A549 (cell line): ENCODE data around the gene EFHC2. TPM values are rescaled to one million over a fixed set of nuclear protein-coding genes. Genes with fewer than 3 reads are reported as not detected.

Experiments
- ATAC-seq, 2 experiments: fragments of 200-7000 bp in 1 of 2; fragments of >200 bp in 1 of 2; cut with Nextera tagmentation in 1 of 2; cut with Tn5 transposase in 1 of 2; 3 replicates each; pipeline versions ENCODE4 v1.8.0 to v1.9.1; 2018 to 2020; ENCODE audit warnings: mild to moderate bottlenecking in 1 of 2, moderate library complexity in 1 of 2
- CTCF ChIA-PET: fragments of 300-600 bp; sonication (Branson Sonifier 250); formaldehyde crosslinking; extraction: SDS; loops from one replicate; lab custom pipeline; 2021; ENCODE audit warnings: antibody characterized with exemption, inconsistent platforms; lab: Yijun Ruan, JAX
- POLR2A ChIA-PET: fragments of 350-600 bp; formaldehyde crosslinking; extraction: SDS; loops from one replicate; lab custom pipeline; 2021; ENCODE audit warnings: antibody characterized with exemption, inconsistent platforms; lab: Yijun Ruan, JAX
- DNase-seq, 2 experiments: peaks; one replicate each; pipeline versions ENCODE4 v3.0.0 to v3.0.0-alpha.2; 2011 to 2016; ENCODE audit warnings: low read depth in 1 of 2, low spot score in 1 of 2
- FAIRE-seq: peaks from 2 replicates; lab custom pipeline; 2011; peaks lifted over from hg19 to GRCh38; lab: Jason Lieb, UNC
- H3K27ac ChIP-seq, 2 experiments: fragments of >200 bp; sonication (Bioruptor Twin); formaldehyde crosslinking; 3 replicates each; pipeline ENCODE4 v1.5.1; 2016 to 2017
- H3K4me1 ChIP-seq: fragments of >200 bp; sonication (Bioruptor Twin); formaldehyde crosslinking; 3 replicates; pipeline ENCODE4 v1.6.1; 2016
- H3K4me2 ChIP-seq: fragments of >200 bp; sonication (Bioruptor Twin); formaldehyde crosslinking; 3 replicates; pipeline ENCODE4 v1.6.1; 2016
- H3K4me3 ChIP-seq: fragments of >200 bp; sonication (Bioruptor Twin); formaldehyde crosslinking; 3 replicates; pipeline ENCODE4 v1.5.1; 2016
- H3K9me3 ChIP-seq: fragments of >200 bp; sonication (Bioruptor Twin); formaldehyde crosslinking; 3 replicates; pipeline ENCODE4 v1.6.1; 2016
- ATOH8 ChIP-seq: fragments of 250-450 bp; sonication (Bioruptor Pico); IDR thresholded peaks from 2 replicates; pipeline ENCODE4 v1.5.0; 2020; ENCODE audit warnings: low read depth, mild to moderate bottlenecking, moderate library complexity
- BHLHE40 ChIP-seq: IDR thresholded peaks from 2 replicates; pipeline ENCODE4 v1.6.1; 2012; ENCODE audit warnings: low read depth, low read length, inconsistent platforms
- CBX2 ChIP-seq: fragments of 200-600 bp; sonication (generic); IDR thresholded peaks from 2 replicates; pipeline ENCODE4 v1.6.1; 2016; ENCODE audit warnings: low read depth, mild to moderate bottlenecking, borderline replicate concordance
- CBX8 ChIP-seq: fragments of 200-600 bp; sonication (generic); IDR thresholded peaks from 2 replicates; pipeline ENCODE4 v1.6.1; 2016
- EHF ChIP-seq: fragments of 250-450 bp; sonication (Bioruptor Pico); IDR thresholded peaks from 2 replicates; pipeline ENCODE4 v1.5.0; 2020; ENCODE audit warnings: mild to moderate bottlenecking
- EP300 ChIP-seq, 2 experiments: fragments of >200 bp; sonication (Bioruptor Twin); formaldehyde crosslinking; IDR thresholded peaks; 2 replicates in 1 of 2; 3 replicates in 1 of 2; pipeline ENCODE4 v1.6.1; 2016 to 2017
- FOXS1 ChIP-seq: fragments of 250-450 bp; sonication (Bioruptor Pico); IDR thresholded peaks from 2 replicates; pipeline ENCODE4 v1.5.0; 2020; ENCODE audit warnings: mild to moderate bottlenecking, moderate library complexity
- HDAC2 ChIP-seq: fragments of 200-600 bp; sonication (generic); IDR thresholded peaks from 2 replicates; pipeline ENCODE4 v1.6.1; 2016
- HEYL ChIP-seq: fragments of 250-450 bp; sonication (Bioruptor Pico); IDR thresholded peaks from 2 replicates; pipeline ENCODE4 v1.8.0; 2021; ENCODE audit warnings: mild to moderate bottlenecking, moderate library complexity
- HOXA7 ChIP-seq: fragments of 250-450 bp; sonication (Bioruptor Pico); IDR thresholded peaks from 2 replicates; pipeline ENCODE4 v1.5.0; 2020; ENCODE audit warnings: mild to moderate bottlenecking, moderate library complexity
- HOXB5 ChIP-seq: fragments of 250-450 bp; sonication (Bioruptor Pico); IDR thresholded peaks from 2 replicates; pipeline ENCODE4 v1.5.0; 2020; ENCODE audit warnings: mild to moderate bottlenecking, moderate library complexity
- KDM5A ChIP-seq: fragments of 200-600 bp; sonication (generic); IDR thresholded peaks from 2 replicates; pipeline ENCODE4 v1.6.1; 2016; ENCODE audit warnings: antibody characterized with exemption, mild to moderate bottlenecking
- MYC ChIP-seq: IDR thresholded peaks from 2 replicates; pipeline ENCODE4 v1.6.1; 2012; ENCODE audit warnings: mild to moderate bottlenecking, inconsistent platforms, low read length, improper control_type of control experiment, borderline replicate concordance
- PHF8 ChIP-seq: fragments of 200-600 bp; sonication (generic); IDR thresholded peaks from 2 replicates; pipeline ENCODE4 v1.6.1; 2016; ENCODE audit warnings: low read depth, mild to moderate bottlenecking, antibody characterized with exemption, moderate library complexity, borderline replicate concordance
- POLR2A ChIP-seq: IDR thresholded peaks from 2 replicates; pipeline ENCODE4 v1.6.1; 2012; ENCODE audit warnings: mild to moderate bottlenecking, low read length
- POLR2AphosphoS2 ChIP-seq: conservative IDR thresholded peaks from 2 replicates; pipeline ENCODE4 v1.6.1; 2012; ENCODE audit warnings: low read length, improper control_type of control experiment, inconsistent platforms
- RAD21 ChIP-seq, 2 experiments: fragments of >200 bp in 1 of 2; sonication (Bioruptor Twin) in 1 of 2; formaldehyde crosslinking in 1 of 2; IDR thresholded peaks in 1 of 2; conservative IDR thresholded peaks in 1 of 2; 2 replicates in 1 of 2; 3 replicates in 1 of 2; pipeline ENCODE4 v1.6.1; 2012 to 2018; ENCODE audit warnings: inconsistent platforms in 1 of 2
- RARB ChIP-seq: fragments of 250-450 bp; sonication (Bioruptor Pico); IDR thresholded peaks from 2 replicates; pipeline ENCODE4 v1.8.0; 2021; ENCODE audit warnings: mild to moderate bottlenecking, moderate library complexity
- REST ChIP-seq: fragments of 200-600 bp; sonication (generic); IDR thresholded peaks from 2 replicates; pipeline ENCODE4 v1.6.1; 2016; ENCODE audit warnings: antibody characterized with exemption, mild to moderate bottlenecking, moderate library complexity
- RNF2 ChIP-seq: fragments of 200-600 bp; sonication (generic); IDR thresholded peaks from 2 replicates; pipeline ENCODE4 v1.6.1; 2016; ENCODE audit warnings: low read depth, mild to moderate bottlenecking, antibody characterized with exemption, moderate library complexity, borderline replicate concordance
- TP53 ChIP-seq: fragments of 250-450 bp; sonication (Bioruptor Pico); IDR thresholded peaks from 2 replicates; pipeline ENCODE4 v1.5.0; 2021; ENCODE audit warnings: mild to moderate bottlenecking, moderate library complexity
- ZC3H11A ChIP-seq: fragments of 450-650 bp; IDR thresholded peaks from 2 replicates; pipeline ENCODE4 v1.6.1; 2014; ENCODE audit warnings: antibody characterized with exemption, mild to moderate bottlenecking
- ZFP36 ChIP-seq: fragments of 450-650 bp; IDR thresholded peaks from 2 replicates; pipeline ENCODE4 v1.6.1; 2014; ENCODE audit warnings: borderline replicate concordance; ENCODE audit not compliant: partially characterized antibody
- ZNF302 ChIP-seq: fragments of 250-450 bp; sonication (Bioruptor Pico); IDR thresholded peaks from 2 replicates; pipeline ENCODE4 v1.9.0; 2021; ENCODE audit warnings: inconsistent platforms, mild to moderate bottlenecking, moderate library complexity
- ZSCAN20 ChIP-seq: fragments of 250-450 bp; sonication (Bioruptor Pico); IDR thresholded peaks from 2 replicates; pipeline ENCODE4 v1.8.0; 2022; ENCODE audit warnings: mild to moderate bottlenecking, moderate library complexity
- WGBS: methylation state at CpG from one replicate; pipeline ENCODE4 v1.1.6; 2017; ENCODE audit errors: missing lambda C conversion rate; 5-methylcytosine and 5-hydroxymethylcytosine counted together
- polyA plus RNA-seq, 4 experiments: library from polyadenylated mRNA; depleted of rRNA in 3 of 4; stranded (reverse); fragments of >200 nt; fragmentation: RNase III in 1 of 4; extraction: RNeasy Plus Mini Kit Qiagen cat#74134 plus additional on column Dnase treatment in 1 of 4; gene quantifications; 2 replicates in 3 of 4; 3 replicates in 1 of 4; pipeline ENCODE4 v1.2.3, GENCODE V29; 2011 to 2017

EFHC2 gene
- polyA plus RNA-seq, 2 of the 4 experiments (the other 2 are of a cell fraction) = 0.48 to 0.80 TPM

DNA sequence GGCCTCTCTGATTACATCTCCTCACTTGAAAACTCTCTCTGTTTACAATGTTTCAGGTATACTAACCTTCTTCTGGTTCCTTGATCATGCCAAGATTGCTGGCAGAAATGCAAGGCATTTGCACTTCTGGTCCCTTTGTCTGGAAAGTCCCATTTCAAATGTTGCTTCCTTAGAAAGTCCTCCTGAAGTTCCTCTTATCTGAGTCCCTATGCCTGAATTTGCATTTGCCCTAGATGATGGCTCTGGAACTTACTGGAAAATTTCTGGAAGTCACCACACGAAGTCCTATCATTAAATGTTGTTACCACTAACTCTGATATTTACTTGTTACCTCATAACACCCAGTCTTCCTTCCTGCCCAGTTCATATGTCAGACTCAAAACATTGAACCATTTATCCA lies 176.4 kb downstream of the EFHC2 start:
- TF ChIP-seq KDM5A = no peak
- TF ChIP-seq HDAC2 = no peak
- TF ChIP-seq ZFP36 = no peak
- no peak for TF ChIP-seq RARB (CRISPR knock-in tag)
- TF ChIP-seq ZNF302 (CRISPR knock-in tag) = no peak
- TF ChIP-seq FOXS1 (CRISPR knock-in tag) = no peak
- no peak for TF ChIP-seq CBX8
- no peak for TF ChIP-seq HOXB5 (CRISPR knock-in tag)
- no peak for TF ChIP-seq MYC
- no peak for TF ChIP-seq ZSCAN20 (CRISPR knock-in tag)
- TF ChIP-seq POLR2A = no peak
- FAIRE-seq (peak; percentile 77), DNase-seq (no peak), ATAC-seq (no peak)
- Histone ChIP-seq H3K4me1 (no peaks in the 10 kb centered on the region), H3K27ac (no peak overlapping the region), H3K4me3 (no peak overlapping the region), H3K4me2 (no peak overlapping the region), H3K9me3 (no peaks in the 10 kb centered on the region)
- POLR2A ChIA-PET = no interaction called here
- CTCF ChIA-PET = interaction anchor here (1.0 kb wide), 1 partner anchor 9 kb away, joined by 3 read pairs; no protein-coding TSS in a partner anchor
- WGBS = 0% methylated on average over 1 of the region's 1 CpG

GRCh38 chrX:44162964-44163475 lies 180.5 kb downstream of the EFHC2 start:
- peak; percentile 70 for FAIRE-seq

More at GRCh38 chrX:44162964-44163475, 180.5 kb downstream of the EFHC2 start:
- ATAC-seq = no peak
- Histone ChIP-seq H3K4me1 (no peaks in the 10 kb centered on the region), H3K4me3 (no peak overlapping the region), H3K9me3 (no peaks in the 10 kb centered on the region), H3K4me2 (no peak overlapping the region), H3K27ac (no peak overlapping the region)
- TF ChIP-seq TP53 (CRISPR knock-in tag) = no peak
- no peak for TF ChIP-seq HEYL (CRISPR knock-in tag)
- no peak for TF ChIP-seq ZC3H11A
- TF ChIP-seq REST = no peak
- no peak for TF ChIP-seq POLR2A
- no peak for TF ChIP-seq ATOH8 (CRISPR knock-in tag)
- TF ChIP-seq RAD21 (conservative IDR thresholded peaks at IDR 0.05 in 1 of 2, IDR thresholded peaks at IDR 0.05 in 1 of 2) = no peak
- TF ChIP-seq EHF = no peak
- no peak for TF ChIP-seq BHLHE40
- TF ChIP-seq CBX8 = no peak
- no peak for TF ChIP-seq EP300 (IDR thresholded peaks at IDR 0.05)
- no peak for TF ChIP-seq CBX2
- no peak for TF ChIP-seq PHF8
- no peak for TF ChIP-seq RARB (CRISPR knock-in tag)
- no peak for TF ChIP-seq RNF2
- no peak for TF ChIP-seq POLR2AphosphoS2
- TF ChIP-seq HOXA7 = no peak
- CTCF ChIA-PET = no interaction called here
- no peak for DNase-seq
- POLR2A ChIA-PET = no interaction called here
